Stimulated activated CD8-positive, alpha-beta memory T cell treated with anti-CD3 and anti-CD28 coated beads, Interleukin-12 subunit alpha, Interleukin-12 subunit beta, amount 100 ng/mL, for 4 hours (primary cell): ENCODE results near the gene TET2.

ENCODE experiments used
- DNase-seq: peaks from one replicate; pipeline ENCODE4 v3.0.0-alpha.2; 2020; ENCODE audit warnings: low read depth

TET2 gene

DNA sequence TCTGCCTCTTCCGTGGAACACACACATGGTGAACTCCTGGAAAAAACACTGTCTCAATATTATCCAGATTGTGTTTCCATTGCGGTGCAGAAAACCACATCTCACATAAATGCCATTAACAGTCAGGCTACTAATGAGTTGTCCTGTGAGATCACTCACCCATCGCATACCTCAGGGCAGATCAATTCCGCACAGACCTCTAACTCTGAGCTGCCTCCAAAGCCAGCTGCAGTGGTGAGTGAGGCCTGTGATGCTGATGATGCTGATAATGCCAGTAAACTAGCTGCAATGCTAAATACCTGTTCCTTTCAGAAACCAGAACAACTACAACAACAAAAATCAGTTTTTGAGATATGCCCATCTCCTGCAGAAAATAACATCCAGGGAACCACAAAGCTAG lies 87.9 kb downstream of the TET2 start:
- DNase-seq: no peak

DNA sequence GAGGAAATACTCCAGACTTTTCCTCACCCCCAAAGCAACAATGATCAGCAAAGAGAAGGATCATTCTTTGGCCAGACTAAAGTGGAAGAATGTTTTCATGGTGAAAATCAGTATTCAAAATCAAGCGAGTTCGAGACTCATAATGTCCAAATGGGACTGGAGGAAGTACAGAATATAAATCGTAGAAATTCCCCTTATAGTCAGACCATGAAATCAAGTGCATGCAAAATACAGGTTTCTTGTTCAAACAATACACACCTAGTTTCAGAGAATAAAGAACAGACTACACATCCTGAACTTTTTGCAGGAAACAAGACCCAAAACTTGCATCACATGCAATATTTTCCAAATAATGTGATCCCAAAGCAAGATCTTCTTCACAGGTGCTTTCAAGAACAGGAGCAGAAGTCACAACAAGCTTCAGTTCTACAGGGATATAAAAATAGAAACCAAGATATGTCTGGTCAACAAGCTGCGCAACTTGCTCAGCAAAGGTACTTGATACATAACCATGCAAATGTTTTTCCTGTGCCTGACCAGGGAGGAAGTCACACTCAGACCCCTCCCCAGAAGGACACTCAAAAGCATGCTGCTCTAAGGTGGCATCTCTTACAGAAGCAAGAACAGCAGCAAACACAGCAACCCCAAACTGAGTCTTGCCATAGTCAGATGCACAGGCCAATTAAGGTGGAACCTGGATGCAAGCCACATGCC lies 89.7 kb downstream of the TET2 start:
- DNase-seq: no peak

DNA sequence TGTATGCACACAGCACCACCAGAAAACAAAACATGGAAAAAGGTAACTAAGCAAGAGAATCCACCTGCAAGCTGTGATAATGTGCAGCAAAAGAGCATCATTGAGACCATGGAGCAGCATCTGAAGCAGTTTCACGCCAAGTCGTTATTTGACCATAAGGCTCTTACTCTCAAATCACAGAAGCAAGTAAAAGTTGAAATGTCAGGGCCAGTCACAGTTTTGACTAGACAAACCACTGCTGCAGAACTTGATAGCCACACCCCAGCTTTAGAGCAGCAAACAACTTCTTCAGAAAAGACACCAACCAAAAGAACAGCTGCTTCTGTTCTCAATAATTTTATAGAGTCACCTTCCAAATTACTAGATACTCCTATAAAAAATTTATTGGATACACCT lies 90.2 kb downstream of the TET2 start:
- DNase-seq: no peak

DNA sequence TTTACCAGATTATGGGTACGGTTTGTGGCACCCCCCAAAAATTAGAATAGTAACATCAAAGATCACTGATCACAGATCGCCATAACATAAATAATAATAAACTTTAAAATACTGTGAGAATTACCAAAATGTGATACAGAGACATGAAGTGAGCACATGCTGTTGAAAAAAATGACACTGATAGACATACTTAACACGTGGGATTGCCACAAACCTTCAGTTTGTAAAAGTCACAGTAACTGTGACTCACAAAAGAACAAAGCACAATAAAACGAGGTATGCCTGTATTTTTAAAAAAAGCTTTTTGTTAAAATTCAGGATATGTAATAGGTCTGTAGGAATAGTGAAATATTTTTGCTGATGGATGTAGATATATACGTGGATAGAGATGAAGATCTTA lies 93.4 kb downstream of the TET2 start:
- no peak for DNase-seq

DNA sequence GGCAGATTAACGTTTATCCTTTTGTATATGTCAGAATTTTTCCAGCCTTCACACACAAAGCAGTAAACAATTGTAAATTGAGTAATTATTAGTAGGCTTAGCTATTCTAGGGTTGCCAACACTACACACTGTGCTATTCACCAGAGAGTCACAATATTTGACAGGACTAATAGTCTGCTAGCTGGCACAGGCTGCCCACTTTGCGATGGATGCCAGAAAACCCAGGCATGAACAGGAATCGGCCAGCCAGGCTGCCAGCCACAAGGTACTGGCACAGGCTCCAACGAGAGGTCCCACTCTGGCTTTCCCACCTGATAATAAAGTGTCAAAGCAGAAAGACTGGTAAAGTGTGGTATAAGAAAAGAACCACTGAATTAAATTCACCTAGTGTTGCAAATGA lies 94.8 kb downstream of the TET2 start:
- no peak for DNase-seq

DNA sequence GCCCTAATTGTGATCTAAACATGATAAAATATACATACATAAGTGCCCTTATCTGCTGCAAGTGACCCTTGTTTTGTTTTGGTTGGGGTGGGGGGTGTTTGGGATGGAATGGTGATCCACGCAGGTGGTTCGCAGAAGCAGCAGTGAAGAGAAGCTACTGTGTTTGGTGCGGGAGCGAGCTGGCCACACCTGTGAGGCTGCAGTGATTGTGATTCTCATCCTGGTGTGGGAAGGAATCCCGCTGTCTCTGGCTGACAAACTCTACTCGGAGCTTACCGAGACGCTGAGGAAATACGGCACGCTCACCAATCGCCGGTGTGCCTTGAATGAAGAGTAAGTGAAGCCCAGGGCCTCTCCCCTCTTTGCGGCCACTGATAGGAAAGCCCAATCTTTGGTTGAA lies 96.8 kb downstream of the TET2 start:
- DNase-seq: no peak

DNA sequence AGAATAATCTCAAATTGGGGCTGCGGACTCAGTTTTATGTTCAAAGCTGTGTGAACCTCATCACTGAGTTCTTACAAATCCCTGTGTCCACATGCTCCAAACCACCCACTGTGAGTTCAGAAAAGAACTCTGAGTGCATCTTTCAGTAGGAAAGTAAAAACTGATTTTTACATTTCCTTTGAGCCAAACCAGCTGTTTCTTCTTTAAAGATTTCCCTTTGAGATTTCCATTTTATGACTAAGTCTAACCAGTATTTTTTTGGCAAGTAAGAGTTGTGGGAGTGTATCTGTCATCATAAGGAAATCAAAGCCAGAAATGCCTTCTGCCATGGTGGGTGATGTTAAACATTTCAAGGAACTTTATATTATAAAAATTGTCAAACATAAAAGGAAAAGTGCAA lies 100.0 kb downstream of the TET2 start:
- DNase-seq: no peak

DNA sequence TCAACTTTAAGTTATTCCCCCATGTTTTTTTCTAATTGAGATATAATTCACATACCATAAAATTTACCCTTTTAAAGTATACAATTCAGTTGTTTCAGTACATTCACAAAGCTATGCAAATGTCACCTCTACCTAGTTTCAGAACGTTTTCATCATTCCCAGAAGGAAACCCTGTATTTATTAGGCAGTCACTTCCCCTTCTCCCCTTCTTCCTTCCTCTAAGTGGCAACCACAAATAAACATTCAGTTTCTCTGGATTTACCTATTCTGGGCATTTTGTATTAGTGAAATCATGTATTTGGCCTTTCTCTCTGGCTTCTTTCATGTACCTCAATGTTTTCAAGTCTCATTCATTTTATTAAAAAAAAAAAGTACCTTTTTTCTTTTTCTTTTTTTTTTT lies 101.9 kb downstream of the TET2 start:
- DNase-seq: no peak

DNA sequence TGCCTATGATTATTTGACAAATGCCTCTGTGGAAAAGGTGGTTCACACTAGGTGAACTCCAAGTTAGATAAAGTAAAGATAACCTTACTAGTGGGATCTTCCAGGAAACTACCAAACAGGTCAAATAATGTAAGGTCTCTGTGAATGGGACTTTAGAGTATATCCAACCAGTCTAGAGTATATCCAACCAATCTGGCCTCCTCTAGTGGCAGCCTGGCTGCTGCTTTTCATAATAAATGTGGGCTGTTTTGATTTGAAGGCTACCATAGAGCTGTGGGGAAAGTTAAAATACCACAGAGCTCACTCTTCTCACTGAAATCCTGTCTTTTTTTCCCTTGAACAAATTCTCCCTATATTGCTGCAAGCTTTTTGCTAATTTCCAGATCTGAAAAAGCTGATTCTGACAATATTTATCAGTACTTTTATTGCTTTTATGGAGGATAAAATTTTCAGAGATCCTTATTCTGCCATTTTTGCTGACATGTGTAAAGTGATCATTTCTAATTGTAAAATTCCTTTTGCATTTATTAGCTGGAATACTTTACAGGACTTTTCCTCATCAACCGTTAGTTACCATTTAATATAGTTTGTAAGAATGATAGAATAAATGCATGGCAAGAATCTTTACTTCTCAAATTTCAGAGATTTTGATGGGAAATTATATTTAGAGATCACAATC lies 111.3 kb downstream of the TET2 start:
- DNase-seq: no peak

DNA sequence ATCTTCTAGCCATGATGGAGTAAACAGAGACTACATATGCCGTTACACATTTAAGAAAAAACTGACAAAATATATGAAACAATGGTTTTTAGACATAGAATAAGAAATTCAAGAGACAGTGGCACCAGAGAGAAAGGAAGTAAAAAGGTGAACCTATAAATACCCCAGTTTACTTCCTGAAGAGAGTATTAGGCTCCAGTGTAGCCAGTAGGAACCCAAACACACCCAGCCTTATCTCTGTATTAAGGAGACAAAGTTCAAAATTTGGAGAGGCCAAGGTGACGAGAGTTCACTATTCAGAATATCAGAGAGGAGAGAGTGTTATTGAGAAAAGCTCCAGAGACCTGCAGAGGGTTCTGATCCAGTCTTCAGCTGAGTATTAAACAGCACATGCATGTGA lies 119.0 kb downstream of the TET2 start:
- DNase-seq: no peak

DNA sequence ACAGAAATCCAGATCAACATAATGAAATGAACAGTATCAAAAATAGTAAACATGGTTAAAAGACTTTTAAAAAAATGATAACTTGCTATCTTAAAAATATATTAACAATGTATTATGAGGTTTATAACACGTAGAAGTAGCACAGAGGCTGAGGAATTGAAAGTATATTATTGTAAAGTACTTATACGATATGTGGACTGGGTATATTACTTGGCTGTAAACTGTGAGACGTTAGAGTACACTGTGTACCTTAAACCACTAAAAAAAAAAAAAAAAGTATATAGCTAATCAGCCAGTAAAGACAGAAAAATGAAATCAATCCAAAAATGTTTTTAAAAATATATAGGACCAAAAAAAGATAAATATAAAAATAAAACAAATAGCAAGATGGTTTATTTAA lies 120.6 kb downstream of the TET2 start:
- DNase-seq: no peak

DNA sequence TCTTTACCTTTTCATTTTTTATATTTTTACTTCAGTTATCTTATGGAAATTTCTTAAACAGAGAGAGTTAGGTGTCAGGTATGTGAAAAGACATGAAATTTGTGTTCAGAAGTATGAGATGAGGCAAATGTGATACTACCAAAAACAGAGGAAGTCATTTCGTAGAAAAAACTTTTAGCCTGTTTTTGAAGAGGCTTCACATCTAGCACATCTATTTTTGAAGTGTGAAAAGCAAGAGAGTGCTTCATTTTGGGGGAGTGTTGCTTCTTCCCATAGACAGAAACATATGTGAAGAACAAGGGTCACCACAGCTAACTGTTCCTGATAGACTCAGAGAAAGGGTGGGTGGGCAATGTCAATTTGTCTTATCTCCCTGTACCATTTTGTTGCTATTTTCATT lies 125.3 kb downstream of the TET2 start:
- no peak for DNase-seq

DNA sequence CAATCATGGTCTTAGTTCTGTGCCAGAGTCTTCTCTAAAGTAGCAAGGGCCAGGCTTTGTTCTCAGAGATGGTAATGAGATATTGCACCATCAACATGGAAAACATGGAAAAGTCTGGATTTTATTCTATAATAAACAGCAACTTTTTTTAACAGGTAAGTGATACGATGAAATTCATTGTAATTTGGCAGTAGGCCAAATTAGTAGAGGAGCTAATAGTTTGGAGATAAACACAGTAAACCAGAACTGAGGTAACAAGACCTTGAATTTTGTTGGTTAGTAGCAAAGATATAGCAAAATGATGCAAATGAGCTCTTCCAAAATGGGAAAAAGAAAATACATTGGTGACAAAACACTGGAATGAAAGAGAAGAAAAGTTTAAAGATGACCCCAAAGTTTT lies 126.6 kb downstream of the TET2 start:
- no peak for DNase-seq

DNA sequence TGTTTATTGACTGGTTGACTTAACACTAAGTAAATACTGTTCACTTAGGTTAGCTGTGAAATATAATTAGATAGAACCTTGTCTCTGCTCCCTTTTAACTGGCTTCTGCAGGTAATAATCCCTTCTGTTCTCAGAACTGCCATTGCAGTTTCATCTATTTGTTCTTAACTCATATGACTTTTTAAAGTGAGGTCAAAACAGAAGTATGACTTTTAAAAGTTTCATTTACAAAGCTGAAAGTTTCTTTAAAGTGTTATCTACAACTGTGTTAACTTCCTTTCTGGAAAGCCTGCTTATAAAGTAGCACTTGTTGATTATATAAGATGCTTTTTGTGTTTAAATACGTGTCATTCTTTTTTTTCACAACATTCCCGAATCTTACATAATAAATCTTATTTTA lies 127.4 kb downstream of the TET2 start:
- no peak for DNase-seq

DNA sequence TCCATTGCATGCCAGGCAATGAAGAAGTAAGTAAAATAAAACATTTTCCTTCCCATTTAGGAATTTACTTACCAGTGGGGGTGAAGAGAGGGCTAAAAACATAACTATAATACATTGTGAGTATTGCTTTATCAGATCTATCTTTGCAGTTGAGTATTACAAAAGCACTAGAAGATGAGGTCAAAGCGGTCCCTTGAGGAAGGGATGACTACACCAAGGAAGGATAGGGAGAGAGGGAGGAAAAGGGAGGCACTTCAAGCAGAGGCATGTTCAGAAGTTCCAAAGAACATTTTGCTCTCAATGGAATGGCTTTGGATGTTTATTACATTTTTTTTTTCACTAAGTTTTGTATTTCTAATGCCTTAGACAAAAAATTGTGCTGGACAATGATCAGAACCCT lies 127.8 kb downstream of the TET2 start:
- no peak for DNase-seq

DNA sequence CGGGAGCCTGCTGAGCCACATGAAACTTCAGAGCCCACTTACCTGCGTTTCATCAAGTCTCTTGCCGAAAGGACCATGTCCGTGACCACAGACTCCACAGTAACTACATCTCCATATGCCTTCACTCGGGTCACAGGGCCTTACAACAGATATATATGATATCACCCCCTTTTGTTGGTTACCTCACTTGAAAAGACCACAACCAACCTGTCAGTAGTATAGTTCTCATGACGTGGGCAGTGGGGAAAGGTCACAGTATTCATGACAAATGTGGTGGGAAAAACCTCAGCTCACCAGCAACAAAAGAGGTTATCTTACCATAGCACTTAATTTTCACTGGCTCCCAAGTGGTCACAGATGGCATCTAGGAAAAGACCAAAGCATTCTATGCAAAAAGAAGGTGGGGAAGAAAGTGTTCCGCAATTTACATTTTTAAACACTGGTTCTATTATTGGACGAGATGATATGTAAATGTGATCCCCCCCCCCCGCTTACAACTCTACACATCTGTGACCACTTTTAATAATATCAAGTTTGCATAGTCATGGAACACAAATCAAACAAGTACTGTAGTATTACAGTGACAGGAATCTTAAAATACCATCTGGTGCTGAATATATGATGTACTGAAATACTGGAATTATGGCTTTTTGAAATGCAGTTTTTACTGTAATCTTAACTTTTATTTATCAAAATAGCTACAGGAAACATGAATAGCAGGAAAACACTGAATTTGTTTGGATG lies 129.9 kb downstream of the TET2 start:
- DNase-seq: no peak

DNA sequence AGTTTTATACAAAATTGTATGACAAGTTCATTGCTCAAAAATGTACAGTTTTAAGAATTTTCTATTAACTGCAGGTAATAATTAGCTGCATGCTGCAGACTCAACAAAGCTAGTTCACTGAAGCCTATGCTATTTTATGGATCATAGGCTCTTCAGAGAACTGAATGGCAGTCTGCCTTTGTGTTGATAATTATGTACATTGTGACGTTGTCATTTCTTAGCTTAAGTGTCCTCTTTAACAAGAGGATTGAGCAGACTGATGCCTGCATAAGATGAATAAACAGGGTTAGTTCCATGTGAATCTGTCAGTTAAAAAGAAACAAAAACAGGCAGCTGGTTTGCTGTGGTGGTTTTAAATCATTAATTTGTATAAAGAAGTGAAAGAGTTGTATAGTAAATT lies 131.0 kb downstream of the TET2 start:
- DNase-seq: no peak

DNA sequence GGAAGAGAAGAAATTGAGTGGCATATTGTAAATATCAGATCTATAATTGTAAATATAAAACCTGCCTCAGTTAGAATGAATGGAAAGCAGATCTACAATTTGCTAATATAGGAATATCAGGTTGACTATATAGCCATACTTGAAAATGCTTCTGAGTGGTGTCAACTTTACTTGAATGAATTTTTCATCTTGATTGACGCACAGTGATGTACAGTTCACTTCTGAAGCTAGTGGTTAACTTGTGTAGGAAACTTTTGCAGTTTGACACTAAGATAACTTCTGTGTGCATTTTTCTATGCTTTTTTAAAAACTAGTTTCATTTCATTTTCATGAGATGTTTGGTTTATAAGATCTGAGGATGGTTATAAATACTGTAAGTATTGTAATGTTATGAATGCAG lies 132.6 kb downstream of the TET2 start:
- no peak for DNase-seq

DNA sequence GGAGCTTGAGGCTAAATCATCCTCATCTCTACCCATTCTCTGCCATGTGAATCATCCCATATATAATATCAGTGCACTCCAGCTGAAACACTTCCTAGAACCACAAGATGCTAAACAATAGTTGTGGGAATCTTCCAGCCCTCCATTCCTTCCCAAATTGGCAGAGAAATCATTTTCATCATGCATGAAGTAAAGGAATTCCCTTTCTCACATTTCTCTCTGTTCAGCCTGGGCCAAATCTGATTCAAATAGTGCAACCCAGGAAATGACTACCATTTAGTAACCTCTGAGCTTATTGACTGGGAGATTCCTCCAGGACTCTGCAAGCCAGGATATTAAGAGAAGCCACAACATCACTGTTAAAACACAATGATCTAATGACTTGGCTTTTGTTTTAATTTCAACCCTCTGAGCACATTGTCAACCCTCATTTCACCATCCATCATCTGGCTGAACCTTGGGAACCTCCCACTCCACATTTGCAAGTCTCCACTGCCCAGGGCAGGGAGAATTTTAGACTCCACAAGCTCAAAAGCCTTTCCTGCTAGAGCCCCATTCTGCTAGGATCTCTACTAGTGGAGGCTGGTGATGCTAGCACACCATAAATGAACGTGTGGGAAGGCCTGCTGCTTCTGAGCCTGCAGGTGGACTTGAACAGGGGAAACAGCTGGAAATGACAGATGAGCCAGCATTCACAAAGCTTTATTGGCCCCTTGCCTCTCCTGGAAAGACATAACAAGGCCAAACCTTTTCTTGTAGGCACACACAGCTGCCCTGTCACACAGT lies 133.9 kb downstream of the TET2 start:
- DNase-seq: no peak

DNA sequence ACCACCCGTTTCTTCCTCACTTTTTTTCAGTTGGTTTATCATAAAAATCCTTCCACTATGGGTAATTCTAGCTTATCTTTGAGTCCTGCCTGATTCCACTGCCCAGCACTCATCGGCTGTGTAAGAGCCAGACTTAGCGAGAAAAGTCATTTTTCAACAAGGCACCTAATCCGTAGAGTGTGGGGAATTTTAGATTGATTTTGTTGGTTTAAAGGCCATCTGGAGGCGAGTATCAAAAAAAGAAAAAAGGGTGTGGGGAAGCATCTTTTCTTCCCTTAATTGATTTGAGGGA lies 134.4 kb downstream of the TET2 start:
- no peak for DNase-seq

DNA sequence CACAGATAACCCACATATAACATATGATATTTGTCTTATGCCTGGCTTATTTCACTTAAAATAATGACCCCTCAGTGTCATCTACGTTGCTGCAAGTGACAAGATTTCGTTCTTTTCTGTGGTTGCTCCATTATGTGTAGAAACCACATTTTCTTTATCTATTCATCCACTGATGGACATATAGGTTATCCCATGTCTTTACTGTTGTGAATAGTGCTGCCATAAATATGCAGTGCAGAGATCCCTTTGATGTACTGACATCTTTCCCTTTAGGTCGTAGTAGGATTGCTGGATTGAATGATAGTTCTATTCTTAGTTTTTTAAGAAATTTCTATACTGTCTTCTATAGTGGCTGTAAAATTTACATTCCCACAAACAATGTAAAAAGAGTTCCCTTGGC lies 135.8 kb downstream of the TET2 start:
- no peak for DNase-seq

DNA sequence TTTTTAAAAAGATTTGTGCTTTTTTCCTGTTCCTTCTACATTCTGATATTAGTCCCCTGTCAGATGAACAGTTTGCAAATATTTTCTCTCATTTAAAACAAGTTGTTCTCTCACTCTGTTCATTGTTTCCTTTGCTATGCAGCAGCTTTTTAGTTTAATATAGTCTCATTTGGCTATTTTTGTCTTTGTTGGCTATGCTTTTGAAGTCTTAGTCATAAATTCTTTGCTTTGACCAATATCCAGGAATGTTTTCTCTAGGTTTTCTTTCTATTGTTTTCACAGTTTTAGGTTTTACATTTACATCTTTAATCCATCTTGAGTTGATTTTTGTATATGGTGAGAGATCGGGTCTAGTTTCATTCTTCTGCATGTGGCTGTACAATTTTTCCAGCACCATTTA lies 136.8 kb downstream of the TET2 start:
- no peak for DNase-seq

DNA sequence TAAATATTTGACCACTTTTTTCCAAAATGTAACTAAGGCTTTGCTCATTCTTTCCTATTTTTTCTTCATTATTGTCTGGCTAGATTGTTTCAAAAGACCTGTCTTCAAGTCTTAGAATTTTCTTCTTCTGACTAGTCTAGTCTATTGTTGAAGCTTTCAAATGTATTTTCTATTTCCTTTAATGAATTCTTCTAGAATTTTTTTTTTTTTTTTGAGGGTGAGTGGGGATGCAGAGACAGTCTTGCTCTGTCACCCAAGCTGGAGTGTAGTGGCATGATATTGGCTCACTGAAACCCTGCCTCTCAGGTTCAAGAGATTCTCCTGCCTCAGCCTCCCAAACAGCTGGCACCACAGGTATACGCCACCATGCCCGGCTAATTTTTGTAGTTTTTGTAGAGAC lies 141.4 kb downstream of the TET2 start:
- no peak for DNase-seq
